ENCODE data around the gene GSN.
A peak's percentile ranks its signal among the peaks of the same experiment; 100 is the strongest.

DNA sequence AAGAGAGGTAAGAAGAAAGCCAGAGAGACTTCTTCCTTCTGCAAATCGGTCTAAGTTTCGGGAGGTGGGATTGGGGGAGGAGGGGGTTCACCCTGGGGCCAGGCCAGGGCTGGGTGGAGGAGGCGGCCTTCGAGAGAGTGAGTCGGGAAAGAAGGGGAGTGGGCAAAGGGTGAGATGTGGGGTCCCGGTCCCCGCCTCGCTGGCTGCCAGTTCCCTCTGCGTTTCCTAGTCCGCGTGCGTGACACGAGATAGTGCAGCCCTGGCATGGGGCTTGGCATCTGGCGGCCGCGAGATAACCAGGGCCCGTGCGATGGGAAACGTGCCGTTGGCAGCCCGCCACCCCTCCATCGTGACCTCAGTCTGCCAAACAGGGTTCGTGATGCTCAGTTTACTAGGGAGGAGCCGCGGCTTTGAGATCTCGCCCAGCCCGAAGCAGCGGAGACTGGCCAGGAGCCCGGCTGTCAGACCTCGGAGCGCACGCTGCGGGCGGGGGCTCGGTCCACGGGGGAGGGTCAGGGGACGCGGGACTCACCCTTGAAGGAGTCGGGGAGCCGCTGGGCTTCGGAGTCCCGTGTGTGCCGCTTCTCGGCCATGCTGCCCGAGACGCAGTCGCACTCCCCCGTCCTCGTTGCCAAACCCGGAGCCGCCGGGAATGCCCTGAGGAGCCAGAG lies 101.8 kb downstream of the GSN start, which contains the start of gene STOM:
- TF ChIP-seq POLR2A (IDR thresholded peaks at IDR 0.05; ENCODE audit: extremely low read depth, insufficient read length) (peak; percentile 86), MYC (IDR thresholded peaks at IDR 0.05; ENCODE audit: low read depth, low read length) (peak; percentile 74)
- TF ChIP-seq, protein P1, sequence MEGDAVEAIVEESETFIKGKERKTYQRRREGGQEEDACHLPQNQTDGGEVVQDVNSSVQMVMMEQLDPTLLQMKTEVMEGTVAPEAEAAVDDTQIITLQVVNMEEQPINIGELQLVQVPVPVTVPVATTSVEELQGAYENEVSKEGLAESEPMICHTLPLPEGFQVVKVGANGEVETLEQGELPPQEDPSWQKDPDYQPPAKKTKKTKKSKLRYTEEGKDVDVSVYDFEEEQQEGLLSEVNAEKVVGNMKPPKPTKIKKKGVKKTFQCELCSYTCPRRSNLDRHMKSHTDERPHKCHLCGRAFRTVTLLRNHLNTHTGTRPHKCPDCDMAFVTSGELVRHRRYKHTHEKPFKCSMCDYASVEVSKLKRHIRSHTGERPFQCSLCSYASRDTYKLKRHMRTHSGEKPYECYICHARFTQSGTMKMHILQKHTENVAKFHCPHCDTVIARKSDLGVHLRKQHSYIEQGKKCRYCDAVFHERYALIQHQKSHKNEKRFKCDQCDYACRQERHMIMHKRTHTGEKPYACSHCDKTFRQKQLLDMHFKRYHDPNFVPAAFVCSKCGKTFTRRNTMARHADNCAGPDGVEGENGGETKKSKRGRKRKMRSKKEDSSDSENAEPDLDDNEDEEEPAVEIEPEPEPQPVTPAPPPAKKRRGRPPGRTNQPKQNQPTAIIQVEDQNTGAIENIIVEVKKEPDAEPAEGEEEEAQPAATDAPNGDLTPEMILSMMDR (IDR thresholded peaks at IDR 0.05; ENCODE audit: low read depth, low read length) = no peak
- TF ChIP-seq, protein P2, sequence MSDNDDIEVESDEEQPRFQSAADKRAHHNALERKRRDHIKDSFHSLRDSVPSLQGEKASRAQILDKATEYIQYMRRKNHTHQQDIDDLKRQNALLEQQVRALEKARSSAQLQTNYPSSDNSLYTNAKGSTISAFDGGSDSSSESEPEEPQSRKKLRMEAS (IDR thresholded peaks at IDR 0.05; ENCODE audit: low read depth, low read length) = peak; percentile 70
